ENCODE measurements around the gene MAPK9.

The MAPK9 gene

DNA sequence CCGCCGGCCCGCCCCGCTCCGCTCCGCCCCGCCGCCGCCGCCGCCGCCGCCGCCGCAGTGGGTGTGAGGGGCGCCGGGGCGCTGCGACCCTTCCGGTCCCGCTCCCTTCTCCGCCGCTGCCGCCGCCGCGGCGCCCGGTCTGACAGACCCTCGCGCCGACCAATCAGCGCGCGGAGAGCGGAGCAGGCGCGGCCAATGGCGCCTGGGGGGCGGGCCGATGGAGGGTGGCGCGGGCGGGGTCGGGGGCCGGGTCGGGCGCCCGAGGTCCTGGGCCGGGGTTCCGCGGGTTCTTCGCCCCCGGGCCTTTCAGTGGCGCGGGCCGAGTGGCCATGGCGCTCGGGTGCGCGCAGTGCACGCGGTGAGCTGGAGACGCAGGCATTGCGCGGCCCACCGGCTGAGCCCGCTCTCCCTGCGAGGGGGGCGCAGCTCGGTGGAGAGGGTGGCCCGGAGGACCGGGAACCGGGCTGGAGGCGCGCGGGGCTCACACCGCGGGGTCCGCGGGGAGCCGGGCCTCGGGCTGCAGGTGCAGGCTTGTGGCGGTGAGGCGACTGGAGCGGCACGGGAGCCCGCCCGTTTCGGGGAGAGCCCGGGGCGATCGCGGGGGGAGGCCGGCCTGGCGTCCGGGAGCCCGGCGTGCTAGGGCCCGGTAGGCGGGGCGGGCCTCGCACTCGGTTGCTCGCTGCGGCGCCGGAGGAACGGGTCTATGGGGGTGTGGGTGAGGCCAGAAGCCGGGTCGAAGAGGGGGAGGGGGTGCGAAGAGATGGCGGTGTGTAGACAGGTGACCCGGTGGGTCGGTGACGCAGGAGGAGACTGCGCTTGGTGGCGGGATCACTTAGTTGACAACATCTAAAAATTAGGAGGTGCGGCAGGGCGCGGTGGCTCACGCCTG, at the start of gene MAPK9:
Gene MAPK9, minus strand, starts transcription at position 141 of the 889 bp plus-strand sequence. CDS start 11,522 bp downstream, outside the sequence.
- DNase-seq (ENCODE audit: low spot score) = peak; percentile 89

- no peak for DNase-seq (ENCODE audit: low spot score)
Measured at GRCh38 chr5:180341595-180341994, 49.7 kb upstream of the MAPK9 start.

- DNase-seq (ENCODE audit: low spot score) = no peak
Measured at GRCh38 chr5:180340856-180341255, 49.0 kb upstream of the MAPK9 start.

DNA sequence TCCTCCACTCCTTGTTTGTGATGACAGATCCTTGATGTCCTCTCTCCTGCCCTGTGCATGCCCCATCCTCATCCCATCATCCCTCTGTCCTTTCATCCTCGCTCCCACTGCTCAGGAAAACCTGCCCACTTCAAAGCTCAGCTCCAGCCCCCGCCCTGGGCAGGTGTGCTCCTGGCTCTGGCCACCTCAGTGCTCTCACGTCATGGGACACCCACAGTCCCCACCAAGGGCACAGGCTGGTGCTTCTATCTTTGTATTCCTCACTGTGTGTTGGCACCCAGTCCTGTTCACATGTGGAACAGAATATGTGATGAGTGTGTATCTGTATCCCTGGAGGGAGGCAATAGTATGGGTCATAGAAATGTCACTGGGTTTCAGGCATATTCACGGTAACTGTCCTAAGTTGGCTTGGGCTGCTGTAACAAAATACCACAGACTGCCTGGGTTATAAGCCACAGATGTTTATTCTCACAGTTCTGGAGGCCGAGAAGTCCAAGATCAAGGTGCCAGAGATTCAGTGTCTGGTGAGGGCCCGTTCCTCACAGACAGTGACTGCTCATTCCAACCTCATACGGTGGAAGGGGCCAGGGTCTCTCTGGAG, 47.8 kb upstream of the MAPK9 start:
- no peak for DNase-seq (ENCODE audit: low spot score)

DNA sequence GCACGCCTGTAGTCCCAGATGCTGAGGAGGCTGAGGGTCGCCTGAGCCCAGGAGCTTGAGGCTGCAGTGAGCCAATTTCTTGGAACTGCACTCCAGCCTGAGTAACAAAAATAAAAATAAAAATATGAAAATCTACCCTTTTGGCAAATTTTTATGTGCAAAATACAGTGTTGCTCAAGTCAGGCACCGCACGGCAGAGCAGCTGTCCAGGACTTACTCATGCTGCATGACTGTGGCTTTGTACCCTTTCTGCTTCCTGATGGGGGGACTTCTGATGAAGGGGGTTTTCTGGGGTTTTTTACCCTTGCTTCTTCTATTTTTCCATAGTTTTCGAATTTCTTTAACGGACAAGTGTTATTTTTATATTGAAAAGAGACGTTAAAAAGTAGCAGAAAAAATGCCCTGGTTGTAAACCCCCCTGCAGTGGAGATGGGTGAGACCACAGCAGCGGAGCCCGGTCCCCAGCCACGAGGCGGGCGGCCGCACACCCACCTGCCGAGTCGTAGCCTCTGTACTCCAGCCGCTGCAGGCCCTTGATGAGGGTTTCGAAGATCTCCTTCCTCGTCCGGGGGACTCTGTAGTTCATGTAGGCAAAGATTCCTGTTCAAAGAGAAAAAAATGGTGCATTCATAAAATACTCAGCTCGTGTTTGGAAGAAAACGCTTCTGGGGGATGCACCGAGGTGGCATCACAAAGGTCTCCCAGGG, 46.3 kb upstream of the MAPK9 start:
- DNase-seq (ENCODE audit: low spot score) = no peak

- no peak for DNase-seq (ENCODE audit: low spot score)
Measured at GRCh38 chr5:180336234-180337020, 44.5 kb upstream of the MAPK9 start.

DNA sequence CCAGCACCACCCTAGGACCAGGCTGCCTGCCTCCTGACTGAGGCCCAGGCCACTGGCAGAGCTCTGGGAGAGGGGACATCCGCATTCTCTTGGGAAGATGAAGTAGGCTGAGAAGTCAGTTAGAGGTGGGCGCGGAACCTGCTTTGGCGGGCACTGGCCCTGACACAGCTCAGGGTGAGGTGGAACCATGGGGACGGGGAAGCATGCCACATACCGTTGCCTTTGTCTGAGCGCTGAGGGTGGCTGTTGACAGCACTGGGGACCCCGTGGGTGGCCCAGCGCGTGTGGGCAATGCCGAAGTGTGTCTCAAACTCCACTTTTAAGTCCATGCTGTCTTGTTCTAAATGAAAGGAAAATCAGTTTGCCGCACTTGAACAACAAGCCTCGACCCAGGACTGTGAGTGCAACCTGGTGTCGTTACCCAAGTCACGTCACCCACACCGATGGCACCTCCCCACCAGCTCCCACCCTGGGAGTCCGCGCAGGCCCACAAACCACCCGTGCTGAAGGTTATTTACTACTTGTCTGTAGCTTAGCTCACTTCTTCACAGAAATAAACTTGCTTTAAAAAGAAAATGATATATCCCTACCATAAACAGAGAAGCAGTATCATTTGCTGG, 43.8 kb upstream of the MAPK9 start:
- no peak for DNase-seq (ENCODE audit: low spot score)

- no peak for DNase-seq (ENCODE audit: low spot score)
Measured at GRCh38 chr5:180334751-180335613, 43.1 kb upstream of the MAPK9 start.

GRCh38 chr5:180334176-180334575, 42.3 kb upstream of the MAPK9 start:
- DNase-seq (ENCODE audit: low spot score) = no peak

- no peak for DNase-seq (ENCODE audit: low spot score)
Measured at GRCh38 chr5:180333661-180334060, 41.8 kb upstream of the MAPK9 start.

GRCh38 chr5:180332861-180333260, 41.0 kb upstream of the MAPK9 start:
- DNase-seq (ENCODE audit: low spot score) = no peak

- DNase-seq (ENCODE audit: low spot score) = peak; percentile 40
Measured at GRCh38 chr5:180332051-180332517, 40.2 kb upstream of the MAPK9 start.

DNA sequence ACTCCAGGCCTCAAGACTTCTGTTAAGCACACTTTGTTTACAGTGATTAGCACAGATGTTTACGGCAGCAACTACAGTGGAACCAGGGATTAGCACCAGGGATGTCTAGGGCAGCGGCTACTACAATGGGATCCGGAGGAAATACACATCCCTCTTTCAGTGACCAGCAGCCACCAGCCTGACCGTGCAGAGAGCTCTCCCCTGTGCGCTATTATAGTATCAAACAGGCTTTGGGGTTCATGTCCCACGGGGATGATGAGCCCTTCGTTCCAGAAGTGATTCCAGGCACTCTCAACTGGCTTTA, 39.7 kb upstream of the MAPK9 start:
- no peak for DNase-seq (ENCODE audit: low spot score)

DNA sequence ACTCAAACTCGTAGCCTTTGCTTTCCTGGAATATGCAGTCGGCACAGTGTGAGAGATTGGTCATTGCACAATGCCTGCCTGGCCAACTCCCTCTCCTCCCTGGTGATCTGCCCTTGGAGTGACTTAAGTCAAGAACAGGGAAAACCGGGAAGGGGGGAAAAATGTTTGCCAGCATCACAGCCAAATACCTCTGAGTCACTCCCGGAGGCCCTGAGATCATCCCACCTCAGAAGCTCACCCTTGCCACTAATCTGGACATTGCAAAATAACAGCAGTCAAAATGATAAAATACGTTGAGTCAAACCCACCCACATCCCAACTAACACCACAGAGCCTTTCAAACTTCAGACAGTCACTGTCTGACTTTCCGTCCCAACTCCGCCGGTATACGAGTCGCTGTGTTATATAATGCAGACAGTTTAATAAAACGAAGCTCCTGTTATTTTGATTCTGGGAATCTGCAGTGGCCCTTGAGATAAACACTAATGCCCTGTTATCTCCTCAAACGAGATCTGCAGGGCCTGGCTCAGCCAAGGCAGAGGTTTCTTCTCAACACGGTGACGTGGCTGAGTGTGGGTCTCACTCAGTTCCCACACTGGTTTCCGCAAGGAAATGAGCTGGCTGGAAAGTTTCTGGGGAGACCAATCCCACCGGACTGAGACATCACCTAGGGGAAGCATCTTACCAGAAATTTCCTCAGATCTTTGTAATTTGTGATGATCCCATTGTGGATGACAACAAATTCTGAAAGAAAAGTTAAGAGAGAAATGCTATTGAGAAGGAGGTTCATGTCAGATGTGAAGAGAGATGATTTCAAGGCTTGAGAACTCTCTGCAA, 39.1 kb upstream of the MAPK9 start:
- no peak for DNase-seq (ENCODE audit: low spot score)

- DNase-seq (ENCODE audit: low spot score) = no peak
Measured at GRCh38 chr5:180330270-180330648, 38.4 kb upstream of the MAPK9 start.

DNA sequence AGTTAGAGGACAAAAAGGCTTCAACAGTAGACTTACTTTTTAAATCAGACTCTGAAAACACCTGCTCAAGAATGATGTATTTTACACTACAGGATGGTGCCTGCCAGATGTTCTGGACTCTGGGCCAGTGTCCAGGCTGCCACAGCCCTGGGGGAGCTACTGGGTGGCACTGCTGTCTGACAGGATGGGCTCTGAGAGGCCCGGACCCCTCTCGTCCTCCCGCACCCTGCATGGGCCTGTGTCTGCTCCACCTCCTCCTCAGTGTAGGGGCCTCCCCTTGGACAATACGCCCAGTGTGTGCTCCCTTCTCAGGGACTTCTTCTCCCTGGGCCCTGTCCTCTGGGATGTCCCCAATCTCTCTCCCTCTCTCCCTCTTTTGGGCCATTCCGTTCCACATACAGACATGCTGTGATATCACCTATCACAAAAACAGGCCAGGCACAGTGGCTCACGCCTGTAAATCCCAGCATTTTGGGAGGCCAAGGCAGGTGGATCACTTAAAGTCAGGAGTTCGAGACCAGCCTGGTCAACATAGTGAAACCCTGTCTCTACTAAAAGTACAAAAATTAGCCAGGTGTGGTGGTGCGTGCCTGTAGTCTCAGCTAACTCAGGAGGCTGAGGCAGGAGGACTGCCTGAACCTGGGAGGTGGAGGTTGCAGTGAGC, 37.9 kb upstream of the MAPK9 start:
- DNase-seq (ENCODE audit: low spot score) = no peak

- no peak for DNase-seq (ENCODE audit: low spot score)
Measured at GRCh38 chr5:180329138-180329435, 37.2 kb upstream of the MAPK9 start.

DNA sequence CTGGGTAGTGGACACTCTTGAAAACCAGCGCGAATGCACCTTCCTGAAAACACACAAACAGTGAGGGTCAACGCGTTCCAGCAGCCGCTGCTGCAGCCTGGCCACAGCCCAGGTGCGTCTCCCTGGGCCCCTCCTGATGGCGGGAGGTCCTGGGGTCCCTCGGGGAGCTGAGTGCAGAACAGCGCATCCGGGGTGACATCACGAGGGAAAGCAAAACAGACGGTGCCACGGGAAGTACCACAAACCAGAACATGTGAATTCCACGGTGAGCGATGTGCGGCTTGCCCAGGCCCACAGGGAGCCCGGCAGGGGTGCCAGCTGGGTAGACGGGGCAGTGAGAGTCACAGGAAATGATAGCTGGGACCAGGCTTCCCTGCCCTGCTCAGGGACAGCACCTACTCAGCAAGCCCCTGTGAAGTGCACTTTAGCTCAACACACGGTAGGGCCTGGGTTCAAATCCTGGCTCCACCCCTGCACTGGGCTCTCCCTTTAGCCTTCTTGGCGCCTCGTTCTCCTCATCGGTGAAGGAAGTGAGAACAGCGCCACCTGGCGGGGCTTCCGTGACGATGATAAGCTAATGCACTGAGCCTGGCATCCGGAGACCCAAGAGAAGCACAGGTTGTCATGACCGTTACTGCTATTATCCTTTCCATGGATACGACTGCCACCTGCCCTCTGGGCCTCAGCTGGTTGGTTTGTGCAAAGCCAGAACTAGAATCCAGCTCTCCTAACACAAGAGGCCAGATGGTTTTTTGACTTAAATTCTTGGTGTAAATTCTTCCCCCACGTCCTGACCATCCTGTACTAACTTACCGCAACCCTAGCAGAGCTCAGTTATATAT, 36.6 kb upstream of the MAPK9 start:
- DNase-seq (ENCODE audit: low spot score) = peak; percentile 54

Measured in putamen (tissue), 1 donor.